Measurements from ENCODE around the gene XYLT1. TPM values are rescaled to one million over a fixed set of nuclear protein-coding genes. Genes with fewer than 3 reads are reported as not detected.

Gene XYLT1
- total RNA-seq, 2 experiments from 2014 or later = 53.6 to 56.7 TPM

- Mint-ChIP-seq H3K4me3 (no peak overlapping the region), H3K9me3 (no peaks in the 10 kb centered on the region), H3K36me3 (peaks cover 51% of the 10 kb centered on the region), H3K27ac (no peak overlapping the region), H3K4me1 (peaks cover 19% of the 10 kb centered on the region), H3K27me3 (no peaks in the 10 kb centered on the region)
- POLR2A ChIA-PET = no interaction called here
- DNase-seq (no peak), ATAC-seq (ENCODE audit: low read depth) (no peak)
These were observed 225.7 kb downstream of the XYLT1 start for GRCh38 chr16:17244872-17245551.

- Mint-ChIP-seq H3K27me3 (no peaks in the 10 kb centered on the region), H3K4me1 (peaks cover 40% of the 10 kb centered on the region), H3K9me3 (peaks cover 6% of the 10 kb centered on the region), H3K27ac (no peak overlapping the region), H3K4me3 (no peak overlapping the region), H3K36me3 (peaks cover 64% of the 10 kb centered on the region)
- ATAC-seq (ENCODE audit: low read depth) (no peak), DNase-seq (no peak)
- POLR2A ChIA-PET = no interaction called here
These were observed 229.4 kb downstream of the XYLT1 start for GRCh38 chr16:17241264-17241835.

DNA sequence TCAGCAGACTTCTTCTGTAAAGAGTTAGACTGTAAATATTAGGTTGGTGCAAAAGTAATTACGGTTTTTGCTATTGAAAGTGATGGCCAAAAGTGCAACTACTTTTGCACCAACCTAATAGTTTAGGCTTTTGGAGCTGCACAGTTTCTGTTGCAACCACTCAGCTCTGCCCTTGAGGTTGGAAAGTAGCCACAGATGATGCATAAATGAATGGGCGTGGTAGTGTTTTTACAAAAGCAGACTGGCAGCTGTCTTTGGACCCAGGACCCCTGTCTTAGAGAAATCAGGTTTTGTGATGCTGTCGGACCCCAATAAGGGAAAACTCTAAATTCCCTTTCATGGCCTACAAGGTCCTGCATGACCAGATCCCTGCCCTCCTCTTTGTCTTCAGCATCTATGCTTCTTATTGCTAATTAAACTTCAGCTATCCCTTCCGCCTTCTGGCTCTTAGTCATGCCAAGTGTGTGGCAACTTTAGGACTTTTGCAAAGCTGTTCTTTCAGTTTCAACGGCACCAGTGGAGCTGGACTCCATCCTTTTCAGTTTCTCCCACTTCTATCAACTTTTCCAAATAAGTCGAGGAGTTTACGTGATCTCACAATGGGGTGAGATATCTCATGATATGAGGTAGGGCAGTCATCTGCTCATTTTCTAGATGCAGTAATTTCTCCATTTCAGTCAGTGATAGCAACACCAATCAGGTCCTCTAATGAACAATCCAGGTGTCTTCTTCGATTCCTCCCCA lies 232.3 kb downstream of the XYLT1 start:
- H3K27ac Mint-ChIP-seq = peak overlapping the region; percentile 37
- ATAC-seq (ENCODE audit: low read depth) = peak; percentile 54
- DNase-seq = no peak
- POLR2A ChIA-PET = interaction anchor here (1.2 kb wide), 1 partner anchor 11 kb away, joined by 4 read pairs; no protein-coding TSS in a partner anchor
- peaks cover 6% of the 10 kb centered on the region for H3K9me3 Mint-ChIP-seq
- no peaks in the 10 kb centered on the region for H3K27me3 Mint-ChIP-seq
- H3K36me3 Mint-ChIP-seq = peaks cover 64% of the 10 kb centered on the region
- no peak overlapping the region for H3K4me3 Mint-ChIP-seq
- peaks cover 34% of the 10 kb centered on the region for H3K4me1 Mint-ChIP-seq

- peaks cover 6% of the 10 kb centered on the region for H3K9me3 Mint-ChIP-seq
- H3K36me3 Mint-ChIP-seq = peaks cover 58% of the 10 kb centered on the region
- POLR2A ChIA-PET = no interaction called here
- H3K4me3 Mint-ChIP-seq = peak overlapping the region; percentile 78
- no peak for DNase-seq
- peaks cover 36% of the 10 kb centered on the region for H3K4me1 Mint-ChIP-seq
- H3K27me3 Mint-ChIP-seq = no peaks in the 10 kb centered on the region
- ATAC-seq (ENCODE audit: low read depth) = peak; percentile 67
- H3K27ac Mint-ChIP-seq = peak overlapping the region; percentile 84
These were observed 233.3 kb downstream of the XYLT1 start for GRCh38 chr16:17237350-17237944.

GRCh38 chr16:17235147-17235815 lies 235.5 kb downstream of the XYLT1 start:
- DNase-seq = no peak
- Mint-ChIP-seq H3K9me3 (peaks cover 6% of the 10 kb centered on the region), H3K27me3 (no peaks in the 10 kb centered on the region), H3K36me3 (peaks cover 50% of the 10 kb centered on the region), H3K4me3 (no peak overlapping the region), H3K27ac (no peak overlapping the region), H3K4me1 (peaks cover 36% of the 10 kb centered on the region)
- POLR2A ChIA-PET = interaction anchor here (0.7 kb wide), 1 partner anchor 1110 kb away, joined by 3 read pairs; no protein-coding TSS in a partner anchor
- ATAC-seq (ENCODE audit: low read depth) = no peak

- Mint-ChIP-seq H3K27me3 (no peaks in the 10 kb centered on the region), H3K4me1 (peaks cover 23% of the 10 kb centered on the region), H3K36me3 (peaks cover 38% of the 10 kb centered on the region), H3K4me3 (no peak overlapping the region), H3K27ac (peak overlapping the region; percentile 41), H3K9me3 (no peaks in the 10 kb centered on the region)
- POLR2A ChIA-PET = no interaction called here
- ATAC-seq (ENCODE audit: low read depth) (no peak), DNase-seq (no peak)
These were observed 237.3 kb downstream of the XYLT1 start for GRCh38 chr16:17233318-17234002.

- peak overlapping the region; percentile 39 for H3K27ac Mint-ChIP-seq
These were observed 238.3 kb downstream of the XYLT1 start for GRCh38 chr16:17232487-17232886.

GRCh38 chr16:17231972-17232371 lies 238.8 kb downstream of the XYLT1 start:
- ATAC-seq (ENCODE audit: low read depth) (no peak), DNase-seq (no peak)
- Mint-ChIP-seq H3K27ac (no peak overlapping the region), H3K4me1 (peaks cover 15% of the 10 kb centered on the region), H3K36me3 (peaks cover 38% of the 10 kb centered on the region), H3K4me3 (no peak overlapping the region), H3K27me3 (no peaks in the 10 kb centered on the region), H3K9me3 (no peaks in the 10 kb centered on the region)
- POLR2A ChIA-PET = no interaction called here

More at GRCh38 chr16:17232487-17232886, 238.3 kb downstream of the XYLT1 start:
- Mint-ChIP-seq H3K27me3 (no peaks in the 10 kb centered on the region), H3K4me3 (no peak overlapping the region), H3K9me3 (no peaks in the 10 kb centered on the region), H3K36me3 (peaks cover 40% of the 10 kb centered on the region), H3K4me1 (peaks cover 17% of the 10 kb centered on the region)
- POLR2A ChIA-PET = no interaction called here
- no peak for ATAC-seq (ENCODE audit: low read depth)
- DNase-seq = no peak

DNA sequence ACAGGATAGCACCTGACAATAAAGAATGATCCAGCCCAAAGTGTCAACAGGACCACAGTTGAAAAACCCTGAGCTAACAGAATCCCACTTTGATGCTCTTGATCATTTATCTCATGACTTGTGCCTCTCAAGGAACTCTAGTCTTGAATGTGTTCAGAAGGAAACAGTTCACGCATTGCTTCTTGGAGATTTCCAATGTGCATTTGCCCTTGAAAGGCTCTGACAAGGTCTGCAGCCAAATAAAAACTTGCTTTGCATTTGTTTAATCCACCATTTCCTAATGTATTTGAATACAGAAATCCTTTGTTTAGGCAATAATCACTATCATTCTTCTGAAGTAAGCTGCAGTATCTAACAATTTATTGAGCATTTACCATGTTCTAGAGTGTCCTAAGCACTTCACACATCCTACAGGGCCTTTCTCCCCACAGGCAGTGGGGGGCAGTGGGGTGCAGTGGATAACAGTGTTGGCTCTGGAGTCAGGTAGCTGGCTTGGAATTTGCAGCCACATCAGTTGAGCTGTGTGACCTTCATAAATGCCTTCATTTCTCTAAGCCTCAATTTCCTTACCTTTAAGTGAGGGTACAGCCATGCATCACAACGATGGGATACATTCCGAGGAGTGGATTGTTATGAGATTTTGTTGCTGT lies 239.7 kb downstream of the XYLT1 start:
- POLR2A ChIA-PET = interaction anchor here (1.0 kb wide), 1 partner anchor 136 kb away, joined by 3 read pairs; no protein-coding TSS in a partner anchor
- Mint-ChIP-seq H3K27me3 (no peaks in the 10 kb centered on the region), H3K36me3 (peaks cover 29% of the 10 kb centered on the region), H3K27ac (no peak overlapping the region), H3K4me3 (no peak overlapping the region), H3K9me3 (no peaks in the 10 kb centered on the region), H3K4me1 (peaks cover 11% of the 10 kb centered on the region)
- ATAC-seq (ENCODE audit: low read depth) (no peak), DNase-seq (no peak)

DNA sequence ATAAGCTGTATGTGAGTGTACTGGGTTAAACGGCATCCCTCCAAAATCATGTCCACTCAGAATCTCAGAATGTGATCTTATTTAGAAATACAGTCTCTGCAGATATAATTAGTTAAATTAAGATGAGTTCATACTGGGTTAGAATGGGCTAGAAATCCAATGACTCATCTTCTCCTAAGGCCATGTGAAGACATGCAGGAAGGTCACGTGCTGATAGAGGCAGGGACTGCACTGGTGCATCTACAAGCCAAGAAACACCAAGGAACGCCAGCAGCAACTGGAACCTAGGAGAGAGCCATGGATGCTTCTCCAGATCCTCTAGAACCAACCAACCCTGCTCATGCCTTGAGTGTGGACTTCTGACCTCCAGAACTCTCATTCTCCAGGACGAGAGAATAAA lies 241.0 kb downstream of the XYLT1 start:
- no peak overlapping the region for H3K27ac Mint-ChIP-seq
- peaks cover 19% of the 10 kb centered on the region for H3K4me1 Mint-ChIP-seq
- POLR2A ChIA-PET = no interaction called here
- ATAC-seq (ENCODE audit: low read depth) = no peak
- H3K9me3 Mint-ChIP-seq = no peaks in the 10 kb centered on the region
- no peaks in the 10 kb centered on the region for H3K27me3 Mint-ChIP-seq
- DNase-seq = no peak
- peaks cover 25% of the 10 kb centered on the region for H3K36me3 Mint-ChIP-seq
- no peak overlapping the region for H3K4me3 Mint-ChIP-seq

DNA sequence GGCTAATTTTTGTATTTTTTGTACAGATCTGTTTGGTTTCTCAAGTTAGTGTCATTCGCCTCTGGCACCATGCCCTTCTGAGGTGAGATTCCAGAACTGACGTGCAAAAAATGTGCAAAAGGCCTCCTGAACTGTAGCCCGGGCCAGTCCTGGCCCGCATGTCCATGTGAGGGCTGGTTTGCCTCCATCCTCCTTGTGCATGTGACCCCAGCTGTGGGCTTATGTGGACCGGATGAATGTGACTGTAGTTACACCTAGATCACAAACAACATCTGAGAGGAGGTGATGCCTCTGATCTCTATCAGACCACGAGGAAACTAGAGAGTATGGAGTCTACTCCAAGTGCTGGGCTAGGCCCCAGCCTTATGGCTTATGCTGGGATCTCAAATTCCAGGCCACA lies 241.6 kb downstream of the XYLT1 start:
- DNase-seq = no peak
- POLR2A ChIA-PET = no interaction called here
- peaks cover 25% of the 10 kb centered on the region for H3K36me3 Mint-ChIP-seq

GRCh38 chr16:17228708-17229055 lies 242.1 kb downstream of the XYLT1 start:
- no peaks in the 10 kb centered on the region for H3K27me3 Mint-ChIP-seq
- ATAC-seq (ENCODE audit: low read depth) (no peak), DNase-seq (no peak)
- no peaks in the 10 kb centered on the region for H3K9me3 Mint-ChIP-seq
- peaks cover 26% of the 10 kb centered on the region for H3K36me3 Mint-ChIP-seq
- POLR2A ChIA-PET = no interaction called here
- H3K27ac Mint-ChIP-seq = no peak overlapping the region
- H3K4me1 Mint-ChIP-seq = peaks cover 28% of the 10 kb centered on the region
- H3K4me3 Mint-ChIP-seq = no peak overlapping the region

More for the DNA sequence above, 241.6 kb downstream of the XYLT1 start:
- no peak for ATAC-seq (ENCODE audit: low read depth)
- Mint-ChIP-seq H3K4me3 (no peak overlapping the region), H3K27ac (peak overlapping the region; percentile 12), H3K9me3 (no peaks in the 10 kb centered on the region), H3K4me1 (peaks cover 24% of the 10 kb centered on the region), H3K27me3 (no peaks in the 10 kb centered on the region)
